ENCODE measurements around the gene GUCY2D.

Gene GUCY2D

GRCh38 chr17:8064561-8065019 is 62.2 kb downstream of the GUCY2D start:
- H3K9me3 ChIP-seq (ENCODE audit: control insufficient read depth, insufficient read depth, low read length), result no peaks in the 10 kb centered on the region
- no peak for DNase-seq (ENCODE audit: low read depth, low spot score)
- peaks cover 4% of the 10 kb centered on the region; the same call in 1 of the 2 replicates for H3K27me3 ChIP-seq (ENCODE audit: control insufficient read depth, insufficient read depth, low read length)
- no peak overlapping the region; the same call in 1 of the 2 replicates for H3K4me3 ChIP-seq (ENCODE audit: low read length)
- no peak overlapping the region for H3K27ac ChIP-seq (ENCODE audit: low read length)
- H3K36me3 ChIP-seq (ENCODE audit: control insufficient read depth, insufficient read depth, low read length), result no peaks in the 10 kb centered on the region
- H3K4me1 ChIP-seq (ENCODE audit: control insufficient read depth, insufficient read depth, low read length), result peaks cover 8% of the 10 kb centered on the region
- WGBS (ENCODE audit: insufficient coverage, insufficient read length), result no CpG with 5 or more reads among the region's 6 CpGs

GRCh38 chr17:8066841-8067775 is 64.7 kb downstream of the GUCY2D start:
- no peak for DNase-seq (ENCODE audit: low read depth, low spot score)
- H3K4me3 ChIP-seq (ENCODE audit: low read length), result no peak overlapping the region
- no peaks in the 10 kb centered on the region for H3K9me3 ChIP-seq (ENCODE audit: control insufficient read depth, insufficient read depth, low read length)
- peaks cover 16% of the 10 kb centered on the region for H3K27me3 ChIP-seq (ENCODE audit: control insufficient read depth, insufficient read depth, low read length)
- no CpG with 5 or more reads among the region's 15 CpGs for WGBS (ENCODE audit: insufficient coverage, insufficient read length)
- no peaks in the 10 kb centered on the region for H3K36me3 ChIP-seq (ENCODE audit: control insufficient read depth, insufficient read depth, low read length)
- H3K27ac ChIP-seq (ENCODE audit: low read length), result no peak overlapping the region
- peaks cover 8% of the 10 kb centered on the region for H3K4me1 ChIP-seq (ENCODE audit: control insufficient read depth, insufficient read depth, low read length)

- no peak for DNase-seq (ENCODE audit: low read depth, low spot score)
- H3K9me3 ChIP-seq (ENCODE audit: control insufficient read depth, insufficient read depth, low read length), result no peaks in the 10 kb centered on the region
- peaks cover 22% of the 10 kb centered on the region for H3K27me3 ChIP-seq (ENCODE audit: control insufficient read depth, insufficient read depth, low read length)
- no peaks in the 10 kb centered on the region for H3K36me3 ChIP-seq (ENCODE audit: control insufficient read depth, insufficient read depth, low read length)
- peaks cover 8% of the 10 kb centered on the region for H3K4me1 ChIP-seq (ENCODE audit: control insufficient read depth, insufficient read depth, low read length)
- H3K4me3 ChIP-seq (ENCODE audit: low read length), result no peak overlapping the region
- no CpG with 5 or more reads among the region's 4 CpGs for WGBS (ENCODE audit: insufficient coverage, insufficient read length)
- H3K27ac ChIP-seq (ENCODE audit: low read length), result no peak overlapping the region
These were observed 65.4 kb downstream of the GUCY2D start for GRCh38 chr17:8067806-8068205.

- WGBS (ENCODE audit: insufficient coverage, insufficient read length), result no CpG with 5 or more reads among the region's 9 CpGs
- Histone ChIP-seq H3K36me3 (ENCODE audit: control insufficient read depth, insufficient read depth, low read length) (no peaks in the 10 kb centered on the region), H3K4me3 (ENCODE audit: low read length) (no peak overlapping the region), H3K27ac (ENCODE audit: low read length) (no peak overlapping the region), H3K4me1 (ENCODE audit: control insufficient read depth, insufficient read depth, low read length) (peaks cover 10% of the 10 kb centered on the region), H3K27me3 (ENCODE audit: control insufficient read depth, insufficient read depth, low read length) (peaks cover 28% of the 10 kb centered on the region), H3K9me3 (ENCODE audit: control insufficient read depth, insufficient read depth, low read length) (no peaks in the 10 kb centered on the region)
- no peak for DNase-seq (ENCODE audit: low read depth, low spot score)
These were observed 66.5 kb downstream of the GUCY2D start for GRCh38 chr17:8068736-8069586.

GRCh38 chr17:8069587-8069860 is 67.1 kb downstream of the GUCY2D start:
- Histone ChIP-seq H3K36me3 (ENCODE audit: control insufficient read depth, insufficient read depth, low read length) (no peaks in the 10 kb centered on the region), H3K4me1 (ENCODE audit: control insufficient read depth, insufficient read depth, low read length) (peaks cover 7% of the 10 kb centered on the region), H3K4me3 (ENCODE audit: low read length) (no peak overlapping the region), H3K9me3 (ENCODE audit: control insufficient read depth, insufficient read depth, low read length) (no peaks in the 10 kb centered on the region), H3K27me3 (ENCODE audit: control insufficient read depth, insufficient read depth, low read length) (peaks cover 33% of the 10 kb centered on the region), H3K27ac (ENCODE audit: low read length) (no peak overlapping the region)
- no CpG with 5 or more reads among the region's 3 CpGs for WGBS (ENCODE audit: insufficient coverage, insufficient read length)
- no peak for DNase-seq (ENCODE audit: low read depth, low spot score)

Data from iPS DF 6.9 (cell line).